ENCODE data around the gene DLD.

Gene DLD

DNA sequence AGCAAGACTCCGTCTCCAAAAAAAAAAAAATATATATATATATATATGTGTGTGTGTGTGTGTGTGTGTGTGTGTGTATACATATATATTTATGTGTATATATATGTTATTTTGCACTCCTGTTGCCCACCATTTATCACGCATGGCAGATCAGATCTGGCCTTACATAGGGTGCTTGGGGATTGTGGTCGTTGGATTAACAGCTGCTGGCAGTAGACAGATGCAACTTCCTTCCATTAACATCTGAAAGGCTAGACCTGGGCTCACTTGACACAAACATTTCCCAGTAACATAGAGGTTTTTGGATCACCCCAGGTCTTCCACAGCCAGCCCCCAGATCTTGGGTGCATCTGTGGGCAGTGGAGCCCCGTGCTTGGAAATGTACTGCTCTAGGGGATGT, 40.8 kb upstream of the DLD start:
- no peak for DNase-seq (ENCODE audit: low read depth in 2 of 2)
- TF ChIP-seq, protein P1, sequence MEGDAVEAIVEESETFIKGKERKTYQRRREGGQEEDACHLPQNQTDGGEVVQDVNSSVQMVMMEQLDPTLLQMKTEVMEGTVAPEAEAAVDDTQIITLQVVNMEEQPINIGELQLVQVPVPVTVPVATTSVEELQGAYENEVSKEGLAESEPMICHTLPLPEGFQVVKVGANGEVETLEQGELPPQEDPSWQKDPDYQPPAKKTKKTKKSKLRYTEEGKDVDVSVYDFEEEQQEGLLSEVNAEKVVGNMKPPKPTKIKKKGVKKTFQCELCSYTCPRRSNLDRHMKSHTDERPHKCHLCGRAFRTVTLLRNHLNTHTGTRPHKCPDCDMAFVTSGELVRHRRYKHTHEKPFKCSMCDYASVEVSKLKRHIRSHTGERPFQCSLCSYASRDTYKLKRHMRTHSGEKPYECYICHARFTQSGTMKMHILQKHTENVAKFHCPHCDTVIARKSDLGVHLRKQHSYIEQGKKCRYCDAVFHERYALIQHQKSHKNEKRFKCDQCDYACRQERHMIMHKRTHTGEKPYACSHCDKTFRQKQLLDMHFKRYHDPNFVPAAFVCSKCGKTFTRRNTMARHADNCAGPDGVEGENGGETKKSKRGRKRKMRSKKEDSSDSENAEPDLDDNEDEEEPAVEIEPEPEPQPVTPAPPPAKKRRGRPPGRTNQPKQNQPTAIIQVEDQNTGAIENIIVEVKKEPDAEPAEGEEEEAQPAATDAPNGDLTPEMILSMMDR (IDR thresholded peaks at IDR 0.05; ENCODE audit: low read depth, low read length): no peak
- H3K4me3 ChIP-seq (replicated peaks in 1 of 2; ENCODE audit: low read depth in 2 of 2, low read length in 2 of 2): no peak overlapping the region

DNA sequence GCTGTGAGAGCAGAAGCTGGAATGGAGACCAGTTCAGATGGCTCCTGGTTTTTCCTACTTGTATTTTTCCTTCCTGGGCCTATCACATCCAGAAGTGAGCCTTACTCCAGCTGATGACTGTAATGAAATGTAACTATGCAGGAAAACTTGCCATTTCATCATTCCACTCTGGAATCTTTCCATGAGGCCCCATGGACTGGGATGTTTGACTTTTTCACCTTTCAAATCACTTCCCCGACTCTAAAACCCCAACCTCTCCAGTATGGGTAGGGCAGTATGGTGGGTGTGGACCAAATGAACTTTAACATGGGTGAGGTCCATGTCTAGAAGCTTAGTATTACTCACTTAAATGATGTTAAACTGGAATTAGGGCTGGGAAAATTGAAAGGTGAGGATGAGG, 40.3 kb upstream of the DLD start:
- peak in 1 of 2 donors; percentile 10 for DNase-seq (ENCODE audit: low read depth in 2 of 2)
- H3K4me3 ChIP-seq (replicated peaks in 1 of 2; ENCODE audit: low read depth in 2 of 2, low read length in 2 of 2): no peak overlapping the region
- TF ChIP-seq, protein P1 (IDR thresholded peaks at IDR 0.05; ENCODE audit: low read depth, low read length): no peak

DNA sequence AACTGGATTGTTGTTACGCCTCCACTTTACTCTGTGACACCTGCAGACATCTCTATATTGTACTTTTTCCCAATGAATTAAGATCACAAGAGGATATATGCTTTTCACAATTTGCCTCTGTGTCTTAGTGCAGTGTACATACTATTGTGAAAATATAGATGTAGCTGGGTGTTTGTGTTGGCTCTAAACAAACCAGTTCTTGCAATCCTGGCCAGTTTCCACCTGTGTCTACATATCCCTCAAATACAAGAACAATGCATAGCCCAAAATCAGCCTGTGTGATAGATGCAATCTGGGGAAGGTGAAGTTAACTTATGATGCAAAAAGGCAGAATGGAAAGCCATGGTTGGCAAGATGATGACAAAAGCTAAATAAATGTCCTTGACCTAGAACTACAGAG, 36.5 kb upstream of the DLD start:
- H3K4me3 ChIP-seq (replicated peaks in 1 of 2; ENCODE audit: low read depth in 2 of 2, low read length in 2 of 2): no peak overlapping the region
- TF ChIP-seq, protein P1 (IDR thresholded peaks at IDR 0.05; ENCODE audit: low read depth, low read length): no peak
- peak in 1 of 2 donors; percentile 25 for DNase-seq (ENCODE audit: low read depth in 2 of 2)

DNA sequence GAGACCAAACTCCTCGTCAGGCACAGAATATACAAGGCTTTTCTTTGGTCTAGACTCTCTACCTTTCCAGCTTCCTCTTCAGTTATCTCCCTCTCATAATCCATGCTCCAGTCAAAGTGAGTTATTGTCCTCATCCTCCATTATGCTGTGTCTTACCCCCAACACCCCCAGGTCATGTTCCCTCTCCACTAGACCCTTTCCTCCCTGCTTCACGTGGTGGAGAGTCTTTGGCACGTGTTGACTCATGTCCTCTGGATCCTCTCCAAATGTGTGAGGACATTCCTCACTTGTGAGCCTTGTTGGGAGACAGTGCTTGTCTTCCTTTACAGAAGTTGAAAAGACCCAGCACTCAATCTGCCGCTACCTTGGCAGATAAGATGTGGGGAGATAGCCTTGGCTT, 36.0 kb upstream of the DLD start:
- DNase-seq (ENCODE audit: low read depth in 2 of 2): peak; percentile 12 to 57
- H3K4me3 ChIP-seq (replicated peaks in 1 of 2; ENCODE audit: low read depth in 2 of 2, low read length in 2 of 2): no peak overlapping the region
- TF ChIP-seq, protein P1 (IDR thresholded peaks at IDR 0.05; ENCODE audit: low read depth, low read length): no peak

DNA sequence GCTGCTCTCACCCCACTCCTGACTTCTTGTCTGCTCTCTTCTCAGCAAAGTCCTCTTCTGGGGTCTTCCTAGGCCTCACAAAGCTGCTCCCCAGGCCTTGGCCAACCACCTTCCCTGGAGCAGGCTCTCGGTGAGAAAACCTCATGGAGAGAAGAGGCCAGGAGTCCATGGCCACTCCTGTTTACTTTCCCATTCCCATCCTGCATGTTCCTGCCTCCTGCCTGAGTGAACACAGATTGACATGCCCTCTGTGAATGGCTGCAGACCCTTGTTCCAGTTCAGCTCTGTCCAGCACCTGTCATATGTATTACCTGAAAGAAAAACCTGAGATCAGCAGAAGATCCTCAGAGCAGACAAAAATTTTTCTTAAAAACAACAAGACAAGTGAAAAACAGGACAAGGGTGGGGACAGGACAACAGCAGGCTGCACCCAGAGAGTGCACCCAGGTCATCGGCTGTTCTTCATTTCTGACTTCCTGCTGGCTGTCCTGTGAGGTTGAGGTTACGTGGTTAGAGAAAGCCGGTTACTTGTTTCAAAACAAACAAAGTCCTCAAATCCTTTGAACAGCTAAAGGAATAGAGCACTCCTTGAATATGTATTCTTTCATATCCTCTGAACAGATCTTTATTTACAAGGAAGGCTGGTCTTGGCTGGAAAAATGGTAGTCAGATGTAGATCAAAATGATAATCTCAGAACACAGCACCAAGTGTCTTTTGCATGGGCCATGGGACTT, 34.0 kb upstream of the DLD start:
- peak in 1 of 2 donors; percentile 8 for DNase-seq (ENCODE audit: low read depth in 2 of 2)
- TF ChIP-seq, protein P1 (IDR thresholded peaks at IDR 0.05; ENCODE audit: low read depth, low read length): no peak
- no peak overlapping the region for H3K4me3 ChIP-seq (replicated peaks in 1 of 2; ENCODE audit: low read depth in 2 of 2, low read length in 2 of 2)

DNA sequence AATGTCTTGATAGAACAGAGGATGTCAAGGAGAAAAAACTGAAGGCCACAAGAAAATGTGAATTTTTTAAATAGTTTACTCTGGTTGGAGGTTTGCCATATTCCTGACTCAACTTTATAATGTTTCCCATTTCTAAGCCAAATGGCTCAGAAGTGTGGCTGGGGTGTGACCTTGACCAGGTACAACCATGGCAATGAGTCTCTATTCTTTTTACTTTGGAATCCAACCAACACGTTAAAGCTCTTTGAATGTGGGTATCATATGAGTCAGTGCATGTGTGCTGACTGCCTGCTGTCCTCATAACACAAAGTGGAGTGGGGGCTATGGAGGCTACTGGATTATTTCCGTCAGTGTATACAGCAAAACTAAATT, 33.5 kb upstream of the DLD start:
- TF ChIP-seq, protein P1 (IDR thresholded peaks at IDR 0.05; ENCODE audit: low read depth, low read length): no peak
- DNase-seq (ENCODE audit: low read depth in 2 of 2): peak; percentile 18 to 53
- no peak overlapping the region for H3K4me3 ChIP-seq (replicated peaks in 1 of 2; ENCODE audit: low read depth in 2 of 2, low read length in 2 of 2)

DNA sequence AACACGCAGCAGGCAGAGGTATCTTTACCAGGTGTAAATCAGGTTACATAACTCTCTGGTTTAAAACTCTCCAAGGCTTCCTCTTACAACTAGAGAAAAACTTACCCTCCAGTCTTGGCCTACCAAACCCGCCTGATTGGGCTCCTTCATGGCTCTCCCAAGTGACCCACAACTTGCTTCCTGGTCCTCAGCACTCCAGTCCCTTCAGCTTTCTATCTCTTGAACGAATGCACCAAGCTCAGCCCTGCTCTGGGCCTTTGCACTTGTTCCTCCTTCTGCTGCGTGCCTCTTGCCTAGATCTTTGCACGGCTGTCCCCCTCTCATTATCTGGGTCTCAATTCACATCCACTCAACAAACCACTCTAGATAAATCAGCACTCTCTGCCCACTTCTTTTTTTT, 32.7 kb upstream of the DLD start:
- no peak overlapping the region for H3K4me3 ChIP-seq (replicated peaks in 1 of 2; ENCODE audit: low read depth in 2 of 2, low read length in 2 of 2)

More for the DNA sequence above, 32.7 kb upstream of the DLD start:
- TF ChIP-seq, protein P1 (IDR thresholded peaks at IDR 0.05; ENCODE audit: low read depth, low read length): no peak
- no peak for DNase-seq (ENCODE audit: low read depth in 2 of 2)

Measured in cardiac fibroblast (primary cell).